GM18868 (cell line): ENCODE data around the gene ANAPC10.

ENCODE experiments used
- ATAC-seq: cut with Tn5 transposase; IDR thresholded peaks from one replicate; pipeline ENCODE4 v1.9.1; 2021; ENCODE audit warnings: mild to moderate bottlenecking, moderate library complexity; ENCODE audit not compliant: unreplicated experiment

ANAPC10 gene

DNA sequence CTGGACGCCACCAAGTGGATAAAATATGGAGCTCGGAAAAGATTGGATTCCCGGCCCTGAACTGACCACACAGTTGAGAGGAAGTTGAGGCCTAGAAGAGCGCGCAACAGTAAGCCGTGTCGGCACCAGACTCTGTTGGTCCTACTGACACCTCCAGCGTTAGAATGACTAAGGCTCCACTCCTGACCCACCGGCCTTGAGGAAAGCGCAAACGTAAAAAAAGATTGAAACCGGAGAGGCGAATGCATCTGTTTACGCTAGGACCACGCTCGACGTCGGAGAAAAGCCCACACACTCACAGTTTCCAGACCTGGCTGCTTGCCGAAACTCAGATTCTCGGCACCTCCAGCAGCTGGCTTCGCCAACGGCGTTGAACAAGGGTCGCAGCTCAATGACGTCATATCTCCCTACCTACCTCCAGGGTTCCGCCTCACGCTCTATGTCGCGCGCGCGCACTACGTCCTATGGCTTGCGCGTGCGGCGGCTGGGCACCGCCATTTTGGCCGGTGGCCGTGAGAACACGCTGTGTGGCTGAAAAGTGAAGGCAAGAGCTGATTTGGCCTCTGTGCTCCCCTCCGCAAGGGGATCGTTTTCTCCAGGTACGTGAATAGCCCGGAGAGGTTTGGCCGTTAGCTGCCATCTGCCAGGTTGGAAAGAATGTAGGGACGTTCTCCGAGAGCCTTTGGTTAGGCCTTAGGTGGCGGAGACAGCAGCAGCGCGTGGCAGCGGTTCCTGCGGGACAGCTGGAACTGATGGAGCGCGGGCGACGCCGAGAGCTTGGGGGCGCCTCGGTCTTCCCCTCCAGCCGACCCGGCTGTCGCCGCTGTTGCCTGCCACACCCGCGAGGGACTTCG, at the start of gene ANAPC10, which contains the start of gene ABCE1:
Gene ANAPC10 (minus strand): TSS at position 376 of the 854 bp plus-strand sequence. CDS start 2,097 bp downstream, outside the sequence.
Gene ABCE1 (plus strand): TSS at position 491 of the 854 bp plus-strand sequence. CDS start 6,102 bp downstream, outside the sequence.
- ATAC-seq = peak; percentile 79

DNA sequence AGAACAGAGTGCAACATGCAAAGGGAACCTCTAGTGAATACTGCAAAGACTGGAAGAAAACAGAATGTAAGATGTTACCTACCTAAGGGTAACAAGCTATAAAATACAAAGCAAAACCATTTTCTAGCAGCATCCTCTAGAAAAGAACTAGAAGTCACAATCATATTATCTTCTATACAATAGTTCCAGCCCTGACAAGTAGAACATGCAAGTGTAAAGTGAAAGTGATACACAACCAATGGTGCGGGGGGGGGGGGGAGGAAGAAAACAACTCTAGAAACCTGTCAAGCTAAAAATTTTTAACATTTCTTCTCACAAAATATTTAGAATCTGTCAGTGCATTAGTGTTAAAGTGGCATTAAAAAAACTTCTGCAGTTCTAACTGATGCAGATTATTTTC, 38.2 kb upstream of the ANAPC10 start:
- ATAC-seq = peak; percentile 22

DNA sequence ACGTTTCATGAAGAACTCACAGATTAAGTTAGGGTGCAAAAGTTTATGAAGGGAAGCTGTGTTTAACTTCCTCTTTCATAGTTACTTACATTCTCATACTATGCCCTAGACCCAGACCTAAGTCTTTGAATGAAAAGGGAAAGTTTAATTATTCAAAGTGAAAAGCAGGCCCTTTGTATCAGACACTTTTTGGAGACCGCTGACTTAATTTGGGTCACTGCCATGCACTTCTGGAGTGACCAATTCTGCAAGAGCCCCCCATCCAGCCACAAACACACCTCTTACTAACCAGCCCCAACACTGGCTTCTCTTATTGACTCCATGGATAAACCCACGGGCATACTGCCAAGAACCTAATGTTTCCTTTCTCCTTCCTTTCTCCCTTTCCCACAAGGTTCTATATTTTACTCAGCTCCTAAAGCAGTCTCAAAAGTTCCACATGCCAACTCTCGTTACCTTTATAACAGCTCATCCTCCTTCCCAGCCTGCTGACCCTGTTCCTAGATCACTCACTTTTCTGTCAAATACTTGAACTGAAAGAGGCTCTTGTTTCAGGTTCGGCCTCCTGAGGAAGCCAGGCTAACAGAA, 34.6 kb upstream of the ANAPC10 start:
- peak; percentile 92 for ATAC-seq

- no peak for ATAC-seq
Observed at GRCh38 chr4:145131848-145132247, 33.9 kb upstream of the ANAPC10 start.

- ATAC-seq = no peak
Observed at GRCh38 chr4:145130788-145131399, 32.9 kb upstream of the ANAPC10 start.

DNA sequence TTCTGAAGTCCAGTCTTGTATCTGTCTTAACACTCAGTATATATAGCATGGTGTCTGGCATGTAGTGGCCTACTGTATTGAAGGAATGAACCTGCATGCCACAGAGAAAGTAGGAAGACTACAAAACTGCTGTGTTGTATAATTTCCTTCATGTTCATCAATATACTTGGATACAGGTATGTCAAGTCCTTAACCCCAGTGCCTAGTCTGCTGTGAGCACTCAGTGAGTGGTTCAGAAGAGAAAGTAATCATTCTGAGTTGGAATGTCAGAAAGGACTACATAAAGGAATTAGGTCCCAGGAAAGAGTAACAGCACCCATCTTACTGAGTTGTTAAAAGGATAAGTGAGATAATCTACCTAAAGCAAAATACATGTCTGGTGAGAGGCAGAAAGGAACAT, 32.1 kb upstream of the ANAPC10 start:
- no peak for ATAC-seq

DNA sequence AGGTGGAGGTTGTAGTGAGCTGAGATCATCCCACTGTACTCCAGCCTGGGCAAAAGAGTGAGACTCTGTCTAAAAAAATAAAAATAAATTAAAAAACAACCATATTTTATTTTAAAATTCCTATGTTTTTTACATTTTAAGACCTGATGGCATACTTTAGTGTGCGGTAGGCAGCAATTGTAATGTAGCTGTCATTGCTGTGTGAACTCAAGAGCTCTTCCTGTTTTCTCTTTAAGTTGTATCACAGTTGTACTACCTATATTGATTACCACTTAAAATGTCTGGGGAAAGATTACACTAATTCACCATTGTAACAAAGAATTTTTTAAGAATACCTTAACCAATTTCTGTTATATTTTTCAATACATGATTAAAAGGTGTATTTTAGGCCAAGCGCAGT, 27.4 kb upstream of the ANAPC10 start:
- no peak for ATAC-seq

DNA sequence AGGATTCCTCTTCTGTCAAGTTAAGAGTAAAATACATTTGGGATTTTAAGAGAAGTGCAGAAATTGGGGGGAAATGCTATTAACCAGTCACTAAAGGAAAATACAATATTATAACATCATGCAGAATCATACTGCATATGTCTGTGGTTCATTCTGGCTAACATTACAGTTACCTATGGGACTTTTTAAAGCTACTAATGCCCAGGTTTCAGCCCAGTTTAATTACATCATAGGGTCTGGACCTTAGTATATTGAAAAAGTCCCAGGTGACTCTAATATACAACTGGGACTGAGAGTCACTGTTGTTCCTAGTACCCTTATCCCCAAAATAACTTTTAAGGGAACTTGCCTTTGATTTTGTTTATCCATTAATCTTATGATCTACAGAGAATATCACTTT, 10.1 kb upstream of the ANAPC10 start:
- peak; percentile 61 for ATAC-seq

GRCh38 chr4:145107126-145107525, 9.1 kb upstream of the ANAPC10 start:
- no peak for ATAC-seq

DNA sequence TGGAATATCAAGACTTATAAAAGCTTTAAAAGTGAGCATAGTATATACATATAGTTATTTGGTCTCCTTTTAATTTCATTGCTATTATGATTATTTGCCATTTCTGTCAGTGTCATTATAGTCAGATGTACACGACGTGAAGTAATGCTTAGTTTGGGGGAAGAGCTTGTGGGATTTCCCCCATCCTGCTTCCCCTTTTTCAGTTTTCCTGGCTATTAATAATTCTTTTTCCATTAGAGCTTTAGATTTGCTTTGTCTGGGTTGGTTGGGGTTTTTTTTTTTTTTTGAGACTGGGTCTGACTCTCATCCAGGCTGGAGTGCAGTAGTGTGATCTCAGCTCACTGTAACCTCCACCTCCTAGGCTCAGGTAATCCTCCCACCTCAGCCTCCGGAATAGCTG, 5.5 kb upstream of the ANAPC10 start:
- ATAC-seq = no peak

- ATAC-seq = no peak
Observed at GRCh38 chr4:145102619-145103018, 4.6 kb upstream of the ANAPC10 start.

DNA sequence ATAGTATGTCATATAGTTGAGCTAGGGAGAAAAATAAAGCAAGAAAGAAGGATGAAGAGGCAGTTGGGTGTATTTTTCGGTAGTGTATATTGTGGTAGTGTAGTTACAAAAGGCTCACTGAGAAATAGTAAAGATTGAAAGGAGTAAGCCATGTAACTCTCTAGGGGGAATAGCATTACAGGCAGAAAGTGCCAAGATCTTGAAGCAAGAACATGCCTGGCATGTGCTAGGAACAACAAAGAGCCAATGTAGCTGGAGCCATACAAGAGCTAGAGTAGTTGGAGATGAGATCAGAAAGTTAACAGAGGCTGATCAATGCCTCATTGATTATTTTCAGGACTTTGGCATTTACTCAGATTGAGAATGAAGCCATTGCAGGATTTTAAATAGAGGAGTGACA, 3.1 kb upstream of the ANAPC10 start:
- ATAC-seq = no peak

DNA sequence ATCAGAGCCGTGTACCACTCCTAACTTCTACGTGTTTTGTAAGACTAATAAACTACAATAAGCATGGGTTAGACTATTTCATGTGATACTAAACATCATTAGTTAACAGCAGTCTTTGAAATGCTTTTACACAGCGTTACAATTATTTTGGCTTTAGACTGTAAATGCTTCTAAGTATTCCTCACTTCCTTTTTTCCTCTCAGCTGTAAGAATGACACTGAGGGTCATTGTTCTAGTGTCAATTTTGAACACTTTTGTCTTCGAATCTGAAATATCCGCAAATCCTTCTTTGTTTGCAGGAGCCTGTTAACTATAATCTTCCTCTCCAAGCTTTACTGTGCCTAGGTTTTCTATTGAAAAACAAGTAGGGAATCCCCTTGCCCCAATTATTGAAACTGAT, 1.7 kb upstream of the ANAPC10 start:
- ATAC-seq = peak; percentile 15

GRCh38 chr4:145098675-145099037, 660 bp upstream of the ANAPC10 start:
- ATAC-seq = peak; percentile 12

GRCh38 chr4:145097331-145097820, 620 bp downstream of the ANAPC10 start:
- peak; percentile 1 for ATAC-seq

GRCh38 chr4:145093638-145094037, 4.4 kb downstream of the ANAPC10 start:
- no peak for ATAC-seq

- no peak for ATAC-seq
Observed at GRCh38 chr4:145090380-145090779, 7.6 kb downstream of the ANAPC10 start.

GRCh38 chr4:145083891-145084605, 13.9 kb downstream of the ANAPC10 start:
- ATAC-seq = no peak

DNA sequence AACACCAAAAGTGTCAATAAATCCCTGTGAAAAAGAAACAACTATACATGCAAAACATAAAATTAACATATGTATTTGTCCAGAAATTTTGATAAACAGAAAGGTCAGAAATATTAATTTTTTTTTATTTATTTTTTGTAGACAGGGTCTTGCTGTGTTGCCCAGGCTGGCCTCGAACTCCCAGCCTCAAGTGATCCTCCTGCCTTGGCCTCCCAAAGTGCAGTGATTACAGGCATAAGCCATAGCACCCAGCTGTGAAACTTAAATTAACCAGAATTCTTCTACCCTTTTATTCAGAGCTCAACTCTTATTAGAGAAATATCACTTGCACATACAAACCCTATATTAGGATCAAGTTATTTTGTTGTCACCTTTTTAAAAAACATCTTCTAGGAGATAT, 16.2 kb downstream of the ANAPC10 start:
- ATAC-seq = no peak

GRCh38 chr4:145076469-145076855, 21.5 kb downstream of the ANAPC10 start:
- ATAC-seq = no peak
